HG02840 (cell line): ENCODE measurements around the gene PRIM1.
"Not testable (repeated sequence)": the region's sequence is repeated elsewhere in the genome, so short reads cannot be mapped to it uniquely, and the experiment has no call there.

Source experiments
- ATAC-seq: cut with Tn5 transposase; IDR thresholded peaks from one replicate; pipeline ENCODE4 v1.9.1; 2021; ENCODE audit warnings: mild to moderate bottlenecking, moderate library complexity, moderate number of reproducible peaks; ENCODE audit not compliant: unreplicated experiment, low FRiP score

Gene PRIM1

GRCh38 chr12:56751712-56752598 is at the start of gene PRIM1:
TSS of gene PRIM1 (minus strand) at chr12:56752323. CDS start at chr12:56752298, 25 bp downstream.
- peak; percentile 69 for ATAC-seq

GRCh38 chr12:56800221-56800620 is 48.1 kb upstream of the PRIM1 start:
- no peak for ATAC-seq

GRCh38 chr12:56799345-56799744 is 47.2 kb upstream of the PRIM1 start:
- not testable (repeated sequence) for ATAC-seq

- ATAC-seq, result not testable (repeated sequence)
Measured at GRCh38 chr12:56795791-56796190, 43.7 kb upstream of the PRIM1 start.

- ATAC-seq, result not testable (repeated sequence)
Measured at GRCh38 chr12:56795046-56795562, 43.0 kb upstream of the PRIM1 start.

GRCh38 chr12:56793124-56793523 is 41.0 kb upstream of the PRIM1 start:
- ATAC-seq, result not testable (repeated sequence)

GRCh38 chr12:56792678-56793077 is 40.6 kb upstream of the PRIM1 start:
- ATAC-seq, result no peak

- not testable (repeated sequence) for ATAC-seq
Measured at GRCh38 chr12:56789429-56789828, 37.3 kb upstream of the PRIM1 start.

GRCh38 chr12:56787498-56787897 is 35.4 kb upstream of the PRIM1 start:
- ATAC-seq, result no peak

GRCh38 chr12:56785874-56786273 is 33.8 kb upstream of the PRIM1 start:
- no peak for ATAC-seq

GRCh38 chr12:56785141-56785865 is 33.2 kb upstream of the PRIM1 start:
- no peak for ATAC-seq

GRCh38 chr12:56781726-56782125 is 29.6 kb upstream of the PRIM1 start:
- no peak for ATAC-seq

- ATAC-seq, result no peak
Measured at GRCh38 chr12:56778756-56779155, 26.6 kb upstream of the PRIM1 start.

GRCh38 chr12:56776654-56777053 is 24.5 kb upstream of the PRIM1 start:
- no peak for ATAC-seq

GRCh38 chr12:56775638-56776037 is 23.5 kb upstream of the PRIM1 start:
- ATAC-seq, result no peak

- ATAC-seq, result no peak
Measured at GRCh38 chr12:56773113-56773512, 21.0 kb upstream of the PRIM1 start.

GRCh38 chr12:56772625-56773024 is 20.5 kb upstream of the PRIM1 start:
- ATAC-seq, result no peak

GRCh38 chr12:56769868-56770267 is 17.7 kb upstream of the PRIM1 start:
- ATAC-seq, result no peak

- ATAC-seq, result no peak
Measured at GRCh38 chr12:56768424-56768823, 16.3 kb upstream of the PRIM1 start.

GRCh38 chr12:56766535-56766934 is 14.4 kb upstream of the PRIM1 start:
- peak; percentile 90 for ATAC-seq
